Measurements from ENCODE around the gene DMD. TPM values are rescaled to one million over a fixed set of nuclear protein-coding genes. Genes with fewer than 3 reads are reported as not detected.

The DMD gene
- total RNA-seq, 5 donors from 2014 or later (not counting 1 experiment from before 2014, with no cell fraction given) = 0.73 to 1.6 (median 0.88) TPM; not detected in 1

DNA sequence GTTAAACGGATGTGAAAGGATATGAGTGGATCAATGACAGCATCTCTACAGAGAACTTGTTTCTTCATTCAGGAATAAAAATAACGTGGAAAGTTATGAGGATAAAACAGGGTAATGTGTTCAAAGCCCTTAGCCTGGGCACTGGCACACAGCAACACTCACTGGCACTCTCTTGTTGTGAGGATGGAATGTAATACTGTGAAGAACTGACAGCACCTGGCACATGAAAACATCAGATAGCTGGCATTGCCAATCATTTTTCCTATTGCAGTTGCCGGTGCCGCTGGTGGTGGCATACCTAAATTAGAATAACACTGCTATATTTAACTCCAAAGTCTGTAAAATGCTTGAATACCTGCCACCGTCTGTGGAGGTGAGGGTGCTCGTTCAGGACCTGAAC, 1061.2 kb downstream of the DMD start:
- H3K4me1 Mint-ChIP-seq = no peaks in the 10 kb centered on the region
- DNase-seq = no peak
- ATAC-seq (replicated peaks in 1 of 4) = no peak
- H3K9me3 Mint-ChIP-seq = peaks cover 0 to 8% (median 0%) of the 10 kb centered on the region in 3 donors
- WGBS (ENCODE audit: insufficient coverage) = no CpG with 5 or more reads among the region's 6 CpGs
- no peaks in the 10 kb centered on the region for H3K27me3 Mint-ChIP-seq
- H3K4me3 ChIP-seq (ENCODE audit: control insufficient read depth in 1 of 2, extremely low read depth in 1 of 2, low read length in 1 of 2) = no peak overlapping the region
- H3K36me3 Mint-ChIP-seq = no peaks in the 10 kb centered on the region
- no peaks in the 10 kb centered on the region for H3K4me1 ChIP-seq (ENCODE audit: control insufficient read depth in 1 of 2, extremely low read depth in 1 of 2, insufficient read depth in 2 of 2, low read length in 2 of 2)
- H3K27ac Mint-ChIP-seq = no peak overlapping the region
- H3K4me3 Mint-ChIP-seq = no peak overlapping the region
- CTCF ChIA-PET = no interaction called here
- H3K36me3 ChIP-seq (ENCODE audit: control insufficient read depth in 2 of 2, extremely low read depth in 1 of 2, insufficient read depth in 1 of 2, low read length in 1 of 2) = no peaks in the 10 kb centered on the region
- H3K9me3 ChIP-seq = no peaks in the 10 kb centered on the region
- no peaks in the 10 kb centered on the region for H3K27me3 ChIP-seq (replicated peaks in 1 of 2; ENCODE audit: control insufficient read depth in 2 of 2, extremely low read depth in 1 of 2, insufficient read depth in 2 of 2, low read length in 1 of 2)
- no peak overlapping the region for H3K27ac ChIP-seq (ENCODE audit: low read length)
- POLR2A ChIA-PET = no interaction called here

DNA sequence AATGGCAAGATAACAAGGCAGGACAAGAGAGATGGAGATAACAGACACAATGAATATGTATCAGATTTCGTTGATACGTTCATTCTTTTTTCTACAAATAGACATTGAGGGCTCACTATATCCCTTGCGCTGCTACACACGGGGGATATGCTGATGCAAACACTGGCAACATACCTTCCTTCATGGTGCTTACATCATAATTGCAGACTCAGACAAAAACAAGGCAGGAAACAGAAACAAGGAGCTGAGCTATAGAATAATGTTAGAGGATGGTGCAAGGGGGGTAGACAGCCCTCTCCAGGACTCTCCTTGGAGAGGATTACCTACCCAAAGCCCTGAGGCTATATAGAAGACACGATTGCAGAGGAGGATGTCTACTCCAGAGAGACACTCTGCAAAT, 1069.5 kb downstream of the DMD start:
- DNase-seq (no peak), ATAC-seq (replicated peaks in 1 of 4) (no peak)
- Mint-ChIP-seq H3K4me3 (no peak overlapping the region), H3K9me3 (peaks cover 3 to 7% (median 4%) of the 10 kb centered on the region in 3 donors), H3K4me1 (no peaks in the 10 kb centered on the region), H3K27ac (no peak overlapping the region), H3K27me3 (no peaks in the 10 kb centered on the region), H3K36me3 (no peaks in the 10 kb centered on the region)
- H3K27me3 ChIP-seq (replicated peaks in 1 of 2; ENCODE audit: control insufficient read depth in 2 of 2, extremely low read depth in 1 of 2, insufficient read depth in 2 of 2, low read length in 1 of 2) = no peaks in the 10 kb centered on the region
- ChIA-PET CTCF (no interaction called here), POLR2A (no interaction called here)
- no CpG with 5 or more reads among the region's 5 CpGs for WGBS (ENCODE audit: insufficient coverage)
- no peaks in the 10 kb centered on the region for H3K36me3 ChIP-seq (ENCODE audit: control insufficient read depth in 2 of 2, extremely low read depth in 1 of 2, insufficient read depth in 1 of 2, low read length in 1 of 2)
- no peaks in the 10 kb centered on the region for H3K4me1 ChIP-seq (ENCODE audit: control insufficient read depth in 1 of 2, extremely low read depth in 1 of 2, insufficient read depth in 2 of 2, low read length in 2 of 2)
- no peak overlapping the region for H3K4me3 ChIP-seq (ENCODE audit: control insufficient read depth in 1 of 2, extremely low read depth in 1 of 2, low read length in 1 of 2)
- H3K27ac ChIP-seq (ENCODE audit: low read length) = no peak overlapping the region
- no peaks in the 10 kb centered on the region for H3K9me3 ChIP-seq

- no peaks in the 10 kb centered on the region for H3K27me3 Mint-ChIP-seq
- H3K27ac Mint-ChIP-seq = no peak overlapping the region
- ATAC-seq (replicated peaks in 1 of 4) (no peak), DNase-seq (no peak)
- CTCF ChIA-PET = no interaction called here
- peaks cover 3 to 7% (median 5%) of the 10 kb centered on the region in 3 donors for H3K9me3 Mint-ChIP-seq
- H3K27me3 ChIP-seq (replicated peaks in 1 of 2; ENCODE audit: control insufficient read depth in 2 of 2, extremely low read depth in 1 of 2, insufficient read depth in 2 of 2, low read length in 1 of 2) = no peaks in the 10 kb centered on the region
- H3K27ac ChIP-seq (ENCODE audit: low read length) = no peak overlapping the region
- no peaks in the 10 kb centered on the region for H3K36me3 Mint-ChIP-seq
- H3K4me1 ChIP-seq (ENCODE audit: control insufficient read depth in 1 of 2, extremely low read depth in 1 of 2, insufficient read depth in 2 of 2, low read length in 2 of 2) = no peaks in the 10 kb centered on the region
- no peaks in the 10 kb centered on the region for H3K36me3 ChIP-seq (ENCODE audit: control insufficient read depth in 2 of 2, extremely low read depth in 1 of 2, insufficient read depth in 1 of 2, low read length in 1 of 2)
- H3K4me3 Mint-ChIP-seq = no peak overlapping the region
- H3K4me3 ChIP-seq (ENCODE audit: control insufficient read depth in 1 of 2, extremely low read depth in 1 of 2, low read length in 1 of 2) = no peak overlapping the region
- POLR2A ChIA-PET = no interaction called here
- no peaks in the 10 kb centered on the region for H3K4me1 Mint-ChIP-seq
- no peaks in the 10 kb centered on the region for H3K9me3 ChIP-seq
Measured at GRCh38 chrX:32139476-32139875, 1071.9 kb downstream of the DMD start.

GRCh38 chrX:32137525-32137924, 1073.8 kb downstream of the DMD start:
- H3K27me3 ChIP-seq (replicated peaks in 1 of 2; ENCODE audit: control insufficient read depth in 2 of 2, extremely low read depth in 1 of 2, insufficient read depth in 2 of 2, low read length in 1 of 2) = no peaks in the 10 kb centered on the region
- Mint-ChIP-seq H3K27me3 (no peaks in the 10 kb centered on the region), H3K4me3 (no peak overlapping the region), H3K4me1 (no peaks in the 10 kb centered on the region), H3K9me3 (peaks cover 5 to 17% (median 7%) of the 10 kb centered on the region in 3 donors), H3K36me3 (no peaks in the 10 kb centered on the region), H3K27ac (no peak overlapping the region)
- CTCF ChIA-PET = no interaction called here
- H3K36me3 ChIP-seq (ENCODE audit: control insufficient read depth in 2 of 2, extremely low read depth in 1 of 2, insufficient read depth in 1 of 2, low read length in 1 of 2) = no peaks in the 10 kb centered on the region
- no CpG with 5 or more reads among the region's 2 CpGs for WGBS (ENCODE audit: insufficient coverage)
- H3K4me1 ChIP-seq (ENCODE audit: control insufficient read depth in 1 of 2, extremely low read depth in 1 of 2, insufficient read depth in 2 of 2, low read length in 2 of 2) = no peaks in the 10 kb centered on the region
- no peak overlapping the region for H3K4me3 ChIP-seq (ENCODE audit: control insufficient read depth in 1 of 2, extremely low read depth in 1 of 2, low read length in 1 of 2)
- no peak for DNase-seq
- no peak for ATAC-seq (replicated peaks in 1 of 4)
- H3K9me3 ChIP-seq = no peaks in the 10 kb centered on the region
- POLR2A ChIA-PET = no interaction called here
- H3K27ac ChIP-seq (ENCODE audit: low read length) = no peak overlapping the region

GRCh38 chrX:32126997-32127396, 1084.4 kb downstream of the DMD start:
- DNase-seq (no peak), ATAC-seq (replicated peaks in 1 of 4) (no peak)
- Mint-ChIP-seq H3K27ac (no peak overlapping the region), H3K36me3 (no peaks in the 10 kb centered on the region), H3K4me3 (no peak overlapping the region), H3K27me3 (peaks cover 0 to 7% of the 10 kb centered on the region in 2 donors), H3K4me1 (no peaks in the 10 kb centered on the region), H3K9me3 (peaks cover 0 to 4% (median 3%) of the 10 kb centered on the region in 3 donors)
- Histone ChIP-seq H3K4me3 (ENCODE audit: control insufficient read depth in 1 of 2, extremely low read depth in 1 of 2, low read length in 1 of 2) (no peak overlapping the region), H3K27me3 (replicated peaks in 1 of 2; ENCODE audit: control insufficient read depth in 2 of 2, extremely low read depth in 1 of 2, insufficient read depth in 2 of 2, low read length in 1 of 2) (no peaks in the 10 kb centered on the region), H3K36me3 (ENCODE audit: control insufficient read depth in 2 of 2, extremely low read depth in 1 of 2, insufficient read depth in 1 of 2, low read length in 1 of 2) (no peaks in the 10 kb centered on the region), H3K27ac (ENCODE audit: low read length) (no peak overlapping the region), H3K4me1 (ENCODE audit: control insufficient read depth in 1 of 2, extremely low read depth in 1 of 2, insufficient read depth in 2 of 2, low read length in 2 of 2) (no peaks in the 10 kb centered on the region), H3K9me3 (no peaks in the 10 kb centered on the region)
- ChIA-PET POLR2A (no interaction called here), CTCF (interaction anchor here in 1 of 2 donors (0.6 kb wide), 1 partner anchor 8 kb away, joined by 3 read pairs; no protein-coding TSS in a partner anchor)
- no CpG with 5 or more reads among the region's 1 CpG for WGBS (ENCODE audit: insufficient coverage)

- H3K4me1 ChIP-seq (ENCODE audit: control insufficient read depth in 1 of 2, extremely low read depth in 1 of 2, insufficient read depth in 2 of 2, low read length in 2 of 2) = no peaks in the 10 kb centered on the region
- no peaks in the 10 kb centered on the region for H3K36me3 Mint-ChIP-seq
- DNase-seq = no peak
- H3K27me3 ChIP-seq (replicated peaks in 1 of 2; ENCODE audit: control insufficient read depth in 2 of 2, extremely low read depth in 1 of 2, insufficient read depth in 2 of 2, low read length in 1 of 2) = no peaks in the 10 kb centered on the region
- ATAC-seq (replicated peaks in 1 of 4) = no peak
- H3K4me3 Mint-ChIP-seq = no peak overlapping the region
- H3K27me3 Mint-ChIP-seq = peaks cover 0 to 3% of the 10 kb centered on the region in 2 donors
- CTCF ChIA-PET = no interaction called here
- peaks cover 0 to 5% (median 3%) of the 10 kb centered on the region in 3 donors for H3K9me3 Mint-ChIP-seq
- no peak overlapping the region for H3K27ac ChIP-seq (ENCODE audit: low read length)
- no peak overlapping the region for H3K27ac Mint-ChIP-seq
- POLR2A ChIA-PET = interaction anchor here in 1 of 2 donors (0.6 kb wide), 1 partner anchor 9 kb away, joined by 5 read pairs; no protein-coding TSS in a partner anchor
- WGBS (ENCODE audit: insufficient coverage) = no CpG with 5 or more reads among the region's 8 CpGs
- H3K36me3 ChIP-seq (ENCODE audit: control insufficient read depth in 2 of 2, extremely low read depth in 1 of 2, insufficient read depth in 1 of 2, low read length in 1 of 2) = no peaks in the 10 kb centered on the region
- H3K4me1 Mint-ChIP-seq = no peaks in the 10 kb centered on the region
- no peak overlapping the region for H3K4me3 ChIP-seq (ENCODE audit: control insufficient read depth in 1 of 2, extremely low read depth in 1 of 2, low read length in 1 of 2)
- H3K9me3 ChIP-seq = no peaks in the 10 kb centered on the region
Measured at GRCh38 chrX:32118832-32119231, 1092.5 kb downstream of the DMD start.

DNA sequence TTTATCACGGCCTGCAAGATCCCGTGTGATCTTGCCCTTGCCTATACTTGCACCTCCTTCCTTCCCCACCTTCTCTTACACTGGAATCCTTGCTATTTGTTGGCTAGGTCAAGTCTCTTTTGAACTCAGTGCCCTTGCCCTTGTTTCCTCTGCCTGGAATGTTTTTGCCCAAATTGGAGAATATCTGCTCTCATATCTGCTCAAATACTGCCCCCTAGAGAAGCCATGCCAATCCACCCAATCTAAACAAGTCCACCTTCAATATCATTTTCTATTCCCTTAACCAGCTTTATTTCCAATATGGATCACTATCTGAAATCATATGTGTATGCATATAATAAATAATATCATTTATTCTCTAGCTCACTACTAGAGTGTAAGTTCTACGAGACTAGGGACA, 1095.3 kb downstream of the DMD start:
- H3K4me1 ChIP-seq (ENCODE audit: control insufficient read depth in 1 of 2, extremely low read depth in 1 of 2, insufficient read depth in 2 of 2, low read length in 2 of 2) = no peaks in the 10 kb centered on the region
- H3K27me3 ChIP-seq (replicated peaks in 1 of 2; ENCODE audit: control insufficient read depth in 2 of 2, extremely low read depth in 1 of 2, insufficient read depth in 2 of 2, low read length in 1 of 2) = no peaks in the 10 kb centered on the region
- DNase-seq (no peak), ATAC-seq (replicated peaks in 1 of 4) (no peak)
- no peaks in the 10 kb centered on the region for H3K27me3 Mint-ChIP-seq
- no peak overlapping the region for H3K4me3 ChIP-seq (ENCODE audit: control insufficient read depth in 1 of 2, extremely low read depth in 1 of 2, low read length in 1 of 2)
- no peak overlapping the region for H3K4me3 Mint-ChIP-seq
- H3K9me3 ChIP-seq = no peaks in the 10 kb centered on the region
- H3K9me3 Mint-ChIP-seq = peaks cover 0 to 5% (median 3%) of the 10 kb centered on the region in 3 donors
- H3K27ac ChIP-seq (ENCODE audit: low read length) = no peak overlapping the region
- POLR2A ChIA-PET = no interaction called here
- H3K27ac Mint-ChIP-seq = no peak overlapping the region
- H3K36me3 ChIP-seq (ENCODE audit: control insufficient read depth in 2 of 2, extremely low read depth in 1 of 2, insufficient read depth in 1 of 2, low read length in 1 of 2) = no peaks in the 10 kb centered on the region
- CTCF ChIA-PET = no interaction called here
- no peaks in the 10 kb centered on the region for H3K36me3 Mint-ChIP-seq
- H3K4me1 Mint-ChIP-seq = no peaks in the 10 kb centered on the region
- WGBS (ENCODE audit: insufficient coverage) = no CpG with 5 or more reads among the region's 3 CpGs
